GM19372 (cell line): ENCODE data around the gene RAB5B.

Experiments used
- ATAC-seq: cut with Tn5 transposase; IDR thresholded peaks from one replicate; pipeline ENCODE4 v1.9.1; 2021; ENCODE audit warnings: mild to moderate bottlenecking, low read depth, moderate library complexity; ENCODE audit not compliant: unreplicated experiment

The RAB5B gene

GRCh38 chr12:56042843-56043242, 69.0 kb downstream of the RAB5B start:
- no peak for ATAC-seq
